Measurements from ENCODE around the gene AWAT1. TPM values are rescaled to one million over a fixed set of nuclear protein-coding genes. Genes with fewer than 3 reads are reported as not detected.
"Not testable (repeated sequence)": the region's sequence is repeated elsewhere in the genome, so short reads cannot be mapped to it uniquely, and the experiment has no call there.

AWAT1 gene
- polyA plus RNA-seq (2013, experiment 1 of 2; ENCODE audit: insufficient read length): not detected
- polyA plus RNA-seq (2013, experiment 2 of 2; ENCODE audit: insufficient read length): not detected

GRCh38 chrX:70234355-70234754 is at the start of gene AWAT1:
TSS of gene AWAT1 (plus strand) at chrX:70234655. CDS start at chrX:70234696, 41 bp downstream.
- no peak for DNase-seq

GRCh38 chrX:70190225-70190624 is 44.2 kb upstream of the AWAT1 start:
- no peak for DNase-seq

GRCh38 chrX:70196961-70197720 is 37.3 kb upstream of the AWAT1 start:
- DNase-seq: peak; percentile 24

GRCh38 chrX:70201732-70202131 is 32.7 kb upstream of the AWAT1 start:
- no peak for DNase-seq

- DNase-seq: no peak
Observed at GRCh38 chrX:70208479-70208878, 26.0 kb upstream of the AWAT1 start.

- DNase-seq: not testable (repeated sequence)
Observed at GRCh38 chrX:70209570-70209969, 24.9 kb upstream of the AWAT1 start.

GRCh38 chrX:70219938-70220764 is 14.3 kb upstream of the AWAT1 start:
- no peak for DNase-seq

GRCh38 chrX:70226048-70226447 is 8.4 kb upstream of the AWAT1 start:
- no peak for DNase-seq

GRCh38 chrX:70226687-70227086 is 7.8 kb upstream of the AWAT1 start:
- no peak for DNase-seq

GRCh38 chrX:70231666-70232065 is 2.8 kb upstream of the AWAT1 start:
- DNase-seq: no peak

GRCh38 chrX:70240751-70241150 is 6.3 kb downstream of the AWAT1 start:
- no peak for DNase-seq

GRCh38 chrX:70241501-70241900 is 7.0 kb downstream of the AWAT1 start:
- no peak for DNase-seq

GRCh38 chrX:70243601-70244000 is 9.1 kb downstream of the AWAT1 start:
- DNase-seq: not testable (repeated sequence)

GRCh38 chrX:70244881-70245280 is 10.4 kb downstream of the AWAT1 start:
- DNase-seq: no peak

GRCh38 chrX:70247252-70247651 is 12.8 kb downstream of the AWAT1 start:
- no peak for DNase-seq

- no peak for DNase-seq
Observed at GRCh38 chrX:70252491-70252890, 18.0 kb downstream of the AWAT1 start.

- no peak for DNase-seq
Observed at GRCh38 chrX:70253377-70254062, 19.1 kb downstream of the AWAT1 start.

- no peak for DNase-seq
Observed at GRCh38 chrX:70254063-70254400, 19.6 kb downstream of the AWAT1 start.

GRCh38 chrX:70254909-70255308 is 20.5 kb downstream of the AWAT1 start:
- no peak for DNase-seq

- no peak for DNase-seq
Observed at GRCh38 chrX:70255452-70255851, 21.0 kb downstream of the AWAT1 start.

GRCh38 chrX:70257423-70258288 is 23.2 kb downstream of the AWAT1 start:
- DNase-seq: no peak

- no peak for DNase-seq
Observed at GRCh38 chrX:70260104-70260503, 25.6 kb downstream of the AWAT1 start, which contains the start of gene P2RY4. TSS of gene P2RY4 (minus strand) at chrX:70260204. CDS start at chrX:70259624, 580 bp downstream.
